ENCODE data around the gene TSPAN2. TPM values are rescaled to one million over a fixed set of nuclear protein-coding genes. Genes with fewer than 3 reads are reported as not detected.

The TSPAN2 gene
- total RNA-seq, 2 donors from 2014 or later: 7.1 to 10.7 TPM

GRCh38 chr1:115135681-115136080, 46.4 kb upstream of the TSPAN2 start:
- H3K9ac ChIP-seq (ENCODE audit: extremely low read depth, low read length, poor library complexity, severe bottlenecking): no peak overlapping the region

GRCh38 chr1:115134850-115135480, 45.7 kb upstream of the TSPAN2 start:
- no peaks in the 10 kb centered on the region for H3K36me3 Mint-ChIP-seq (ENCODE audit: low read depth)
- Histone ChIP-seq H3K36me3 (ENCODE audit: control insufficient read depth, insufficient read depth, low read length) (no peaks in the 10 kb centered on the region), H3K9me3 (ENCODE audit: control insufficient read depth, low read length) (no peaks in the 10 kb centered on the region)

More at GRCh38 chr1:115135681-115136080, 46.4 kb upstream of the TSPAN2 start:
- Mint-ChIP-seq H3K36me3 (ENCODE audit: low read depth) (no peaks in the 10 kb centered on the region), H3K27ac (peak overlapping the region; percentile 36), H3K9me3 (no peaks in the 10 kb centered on the region), H3K27me3 (ENCODE audit: insufficient read depth) (peaks cover 19% of the 10 kb centered on the region), H3K4me1 (peaks cover 45% of the 10 kb centered on the region), H3K4me3 (no peak overlapping the region)
- H3K27me3 ChIP-seq (ENCODE audit: control insufficient read depth, insufficient read depth, low read length, poor library complexity, severe bottlenecking): no peaks in the 10 kb centered on the region
- H3K36me3 ChIP-seq (ENCODE audit: control insufficient read depth, insufficient read depth, low read length): no peaks in the 10 kb centered on the region
- H3K4me1 ChIP-seq (ENCODE audit: control insufficient read depth, insufficient read depth, low read length): peaks cover 14% of the 10 kb centered on the region
- H3K9me3 ChIP-seq (ENCODE audit: control insufficient read depth, low read length): no peaks in the 10 kb centered on the region
- H3K4me3 ChIP-seq (ENCODE audit: low read length): no peak overlapping the region
- 94 to 100% methylated on average over 1 to 5 of the region's 5 CpGs for WGBS, 2 experiments (ENCODE audit: insufficient coverage in 1 of 2, insufficient read length in 1 of 2)
- no peak overlapping the region for H3K27ac ChIP-seq (ENCODE audit: low read depth, low read length)
- no peak for DNase-seq
- no peak for TF ChIP-seq CTCF (conservative IDR thresholded peaks at IDR 0.05)

GRCh38 chr1:115134231-115134630, 44.9 kb upstream of the TSPAN2 start:
- H3K4me3 ChIP-seq (ENCODE audit: low read length): no peak overlapping the region
- no peaks in the 10 kb centered on the region for H3K36me3 Mint-ChIP-seq (ENCODE audit: low read depth)
- no peak overlapping the region for H3K4me3 Mint-ChIP-seq
- no peak for TF ChIP-seq CTCF (conservative IDR thresholded peaks at IDR 0.05)
- peaks cover 23% of the 10 kb centered on the region for H3K27me3 Mint-ChIP-seq (ENCODE audit: insufficient read depth)
- no peaks in the 10 kb centered on the region for H3K27me3 ChIP-seq (ENCODE audit: control insufficient read depth, insufficient read depth, low read length, poor library complexity, severe bottlenecking)
- peaks cover 14% of the 10 kb centered on the region for H3K4me1 ChIP-seq (ENCODE audit: control insufficient read depth, insufficient read depth, low read length)
- no peak overlapping the region for H3K9ac ChIP-seq (ENCODE audit: extremely low read depth, low read length, poor library complexity, severe bottlenecking)
- H3K27ac Mint-ChIP-seq: no peak overlapping the region
- no peaks in the 10 kb centered on the region for H3K9me3 ChIP-seq (ENCODE audit: control insufficient read depth, low read length)
- DNase-seq: no peak
- no peaks in the 10 kb centered on the region for H3K36me3 ChIP-seq (ENCODE audit: control insufficient read depth, insufficient read depth, low read length)
- no peaks in the 10 kb centered on the region for H3K9me3 Mint-ChIP-seq
- peaks cover 45% of the 10 kb centered on the region for H3K4me1 Mint-ChIP-seq
- 86 to 100% methylated on average over 4 to 6 of the region's 6 CpGs for WGBS, 2 experiments (ENCODE audit: insufficient coverage in 1 of 2, insufficient read length in 1 of 2)
- no peak overlapping the region for H3K27ac ChIP-seq (ENCODE audit: low read depth, low read length)

More at GRCh38 chr1:115134850-115135480, 45.7 kb upstream of the TSPAN2 start:
- Mint-ChIP-seq H3K27ac (no peak overlapping the region), H3K27me3 (ENCODE audit: insufficient read depth) (peaks cover 19% of the 10 kb centered on the region), H3K4me1 (peaks cover 45% of the 10 kb centered on the region), H3K9me3 (no peaks in the 10 kb centered on the region), H3K4me3 (no peak overlapping the region)
- Histone ChIP-seq H3K27ac (ENCODE audit: low read depth, low read length) (no peak overlapping the region), H3K27me3 (ENCODE audit: control insufficient read depth, insufficient read depth, low read length, poor library complexity, severe bottlenecking) (no peaks in the 10 kb centered on the region), H3K9ac (ENCODE audit: extremely low read depth, low read length, poor library complexity, severe bottlenecking) (no peak overlapping the region), H3K4me3 (ENCODE audit: low read length) (no peak overlapping the region), H3K4me1 (ENCODE audit: control insufficient read depth, insufficient read depth, low read length) (peaks cover 14% of the 10 kb centered on the region)
- no peak for DNase-seq
- 61 to 86% methylated on average over 2 to 9 of the region's 10 CpGs for WGBS, 2 experiments (ENCODE audit: insufficient coverage in 1 of 2, insufficient read length in 1 of 2)
- TF ChIP-seq CTCF (conservative IDR thresholded peaks at IDR 0.05): peak; percentile 23
